GM18505 (cell line): ENCODE data around the gene SPAG8.

Source experiments
- ATAC-seq: cut with Tn5 transposase; IDR thresholded peaks from one replicate; pipeline ENCODE4 v1.9.1; 2021; ENCODE audit not compliant: unreplicated experiment
- POLR2A ChIP-seq: IDR thresholded peaks from 4 replicates; pipeline ENCODE4 v1.6.1; 2011; ENCODE audit warnings: borderline replicate concordance; ENCODE audit not compliant: insufficient read depth, insufficient read length; ENCODE audit errors: extremely low read depth

SPAG8 gene

GRCh38 chr9:35813434-35814105, 1.5 kb upstream of the SPAG8 start:
- ATAC-seq, result no peak
- no peak for TF ChIP-seq POLR2A

- TF ChIP-seq POLR2A, result no peak
- no peak for ATAC-seq
Measured at GRCh38 chr9:35811381-35812024, 559 bp downstream of the SPAG8 start.

GRCh38 chr9:35810122-35810521, 1.9 kb downstream of the SPAG8 start:
- TF ChIP-seq POLR2A, result no peak
- ATAC-seq, result no peak

GRCh38 chr9:35808433-35808832, 3.6 kb downstream of the SPAG8 start:
- no peak for TF ChIP-seq POLR2A
- no peak for ATAC-seq

GRCh38 chr9:35806101-35806500, 6.0 kb downstream of the SPAG8 start:
- TF ChIP-seq POLR2A, result no peak
- ATAC-seq, result no peak

GRCh38 chr9:35801328-35802128, 10.5 kb downstream of the SPAG8 start:
- no peak for ATAC-seq
- no peak for TF ChIP-seq POLR2A

GRCh38 chr9:35800530-35800929, 11.5 kb downstream of the SPAG8 start:
- no peak for ATAC-seq
- TF ChIP-seq POLR2A, result no peak

GRCh38 chr9:35798658-35799374, 13.2 kb downstream of the SPAG8 start:
- no peak for TF ChIP-seq POLR2A
- ATAC-seq, result no peak

GRCh38 chr9:35797311-35798109, 14.6 kb downstream of the SPAG8 start:
- ATAC-seq, result no peak
- no peak for TF ChIP-seq POLR2A

- no peak for TF ChIP-seq POLR2A
- no peak for ATAC-seq
Measured at GRCh38 chr9:35795695-35796094, 16.4 kb downstream of the SPAG8 start.

GRCh38 chr9:35793461-35793860, 18.6 kb downstream of the SPAG8 start:
- no peak for TF ChIP-seq POLR2A
- ATAC-seq, result no peak

- ATAC-seq, result no peak
- TF ChIP-seq POLR2A, result no peak
Measured at GRCh38 chr9:35792826-35793225, 19.2 kb downstream of the SPAG8 start.

- no peak for TF ChIP-seq POLR2A
- no peak for ATAC-seq
Measured at GRCh38 chr9:35792024-35792813, 19.8 kb downstream of the SPAG8 start.
